Effector memory CD4-positive, alpha-beta T cell (primary cell): ENCODE measurements around the gene CDH22.

ENCODE experiments used
- DNase-seq, 3 donors: peaks; one replicate each; pipeline ENCODE4 v3.0.0-alpha.2; 2020
- H3K27ac ChIP-seq: 2 replicates; pipeline ENCODE4 v1.7.0; 2013; ENCODE audit warnings: mild to moderate bottlenecking, low read length, moderate library complexity; ENCODE audit not compliant: insufficient read depth, poor library complexity, severe bottlenecking
- H3K27me3 ChIP-seq: replicated peaks from 2 replicates; pipeline ENCODE4 v1.7.0; 2013; ENCODE audit warnings: mild to moderate bottlenecking, low read length; ENCODE audit not compliant: insufficient read depth, control insufficient read depth, poor library complexity, severe bottlenecking
- H3K36me3 ChIP-seq: 2 replicates; pipeline ENCODE4 v1.7.0; 2013; ENCODE audit warnings: mild to moderate bottlenecking, low read length, moderate library complexity; ENCODE audit not compliant: control insufficient read depth, insufficient read depth
- H3K4me1 ChIP-seq: 2 replicates; pipeline ENCODE4 v1.7.0; 2013; ENCODE audit warnings: low read length, mild to moderate bottlenecking; ENCODE audit not compliant: control insufficient read depth, insufficient read depth, poor library complexity, severe bottlenecking
- H3K4me3 ChIP-seq: 2 replicates; pipeline ENCODE4 v1.7.0; 2013; ENCODE audit warnings: low read length, low read depth, mild to moderate bottlenecking; ENCODE audit not compliant: insufficient read depth, poor library complexity, severe bottlenecking
- H3K9me3 ChIP-seq: 2 replicates; pipeline ENCODE4 v1.7.0; 2013; ENCODE audit warnings: mild to moderate bottlenecking, low read length, moderate library complexity; ENCODE audit not compliant: control insufficient read depth

CDH22 gene

DNA sequence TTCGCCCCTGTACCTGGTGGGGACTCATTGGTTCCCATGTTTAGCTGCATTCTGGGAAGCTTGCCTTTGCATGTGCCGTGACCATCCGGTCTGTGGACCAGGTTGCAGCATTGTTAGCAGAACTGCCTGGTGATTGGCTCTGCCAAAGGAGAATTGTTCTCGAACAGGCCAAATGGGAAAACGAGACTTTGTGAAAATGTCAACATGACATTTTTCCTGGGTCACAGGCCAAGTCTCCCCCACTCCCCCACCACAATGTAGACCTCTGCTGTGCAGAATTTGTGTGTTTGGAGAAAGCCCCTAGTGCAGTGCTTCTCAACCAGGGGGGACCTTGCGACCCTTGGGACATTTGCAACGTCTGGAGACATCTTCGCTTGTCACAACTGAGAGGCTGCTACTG is 23.2 kb downstream of the CDH22 start:
- Histone ChIP-seq H3K4me1 (no peaks in the 10 kb centered on the region), H3K27me3 (no peaks in the 10 kb centered on the region), H3K36me3 (no peaks in the 10 kb centered on the region), H3K9me3 (no peaks in the 10 kb centered on the region), H3K27ac (no peak overlapping the region), H3K4me3 (no peak overlapping the region)
- no peak for DNase-seq

DNA sequence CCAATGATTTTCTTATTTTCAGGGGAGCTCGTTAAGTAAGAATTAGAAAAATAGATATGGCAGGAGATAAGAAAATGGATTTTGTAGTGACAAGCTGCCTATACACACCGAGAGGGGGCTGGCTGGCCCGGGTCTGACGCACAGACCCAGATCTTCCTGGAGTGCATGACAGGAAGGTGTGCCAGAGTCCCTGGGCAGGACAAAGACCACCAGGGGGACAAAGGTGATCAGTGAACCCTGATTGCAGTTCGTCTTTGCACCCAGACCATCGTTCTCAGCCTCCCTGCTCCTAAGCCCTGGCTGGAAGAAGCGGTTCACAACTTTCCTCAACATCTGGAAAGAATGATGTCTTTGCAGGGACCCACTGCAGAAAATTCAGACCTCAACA is 24.3 kb downstream of the CDH22 start:
- H3K4me3 ChIP-seq, result no peak overlapping the region
- H3K36me3 ChIP-seq, result no peaks in the 10 kb centered on the region
- H3K4me1 ChIP-seq, result no peaks in the 10 kb centered on the region
- no peaks in the 10 kb centered on the region for H3K27me3 ChIP-seq
- H3K9me3 ChIP-seq, result no peaks in the 10 kb centered on the region
- no peak for DNase-seq
- H3K27ac ChIP-seq, result no peak overlapping the region

DNA sequence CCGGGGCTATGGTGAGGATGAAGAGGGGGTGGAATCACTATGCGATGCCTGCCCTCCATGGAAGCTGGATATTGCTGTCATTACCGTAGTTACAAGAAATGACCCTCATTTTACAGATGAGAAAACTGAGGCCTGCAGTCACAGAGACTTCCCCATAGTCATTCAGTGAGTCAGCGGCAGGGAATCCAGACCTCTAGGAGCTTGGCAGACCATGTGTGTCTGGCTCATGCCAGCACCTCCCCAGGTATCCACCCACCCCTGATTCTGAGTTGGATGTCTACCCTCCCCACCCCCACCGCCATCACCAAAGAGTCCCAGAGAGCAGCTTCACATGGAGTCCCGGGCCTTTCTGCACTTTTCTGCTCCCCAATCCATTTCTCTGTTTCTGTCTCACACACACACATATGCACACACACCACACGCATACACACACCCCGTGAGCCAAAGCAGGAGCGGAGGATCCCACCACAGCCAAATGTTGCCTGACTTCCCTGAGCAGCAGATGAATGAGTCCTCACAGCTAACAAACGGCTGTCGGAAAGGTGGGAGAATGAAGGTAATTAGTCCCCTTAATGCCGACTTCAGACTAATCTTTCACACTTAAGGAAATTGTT is 24.8 kb downstream of the CDH22 start:
- no peaks in the 10 kb centered on the region for H3K27me3 ChIP-seq
- H3K4me3 ChIP-seq, result no peak overlapping the region
- no peak for DNase-seq
- H3K36me3 ChIP-seq, result no peaks in the 10 kb centered on the region
- no peaks in the 10 kb centered on the region for H3K4me1 ChIP-seq
- no peaks in the 10 kb centered on the region for H3K9me3 ChIP-seq
- H3K27ac ChIP-seq, result no peak overlapping the region

DNA sequence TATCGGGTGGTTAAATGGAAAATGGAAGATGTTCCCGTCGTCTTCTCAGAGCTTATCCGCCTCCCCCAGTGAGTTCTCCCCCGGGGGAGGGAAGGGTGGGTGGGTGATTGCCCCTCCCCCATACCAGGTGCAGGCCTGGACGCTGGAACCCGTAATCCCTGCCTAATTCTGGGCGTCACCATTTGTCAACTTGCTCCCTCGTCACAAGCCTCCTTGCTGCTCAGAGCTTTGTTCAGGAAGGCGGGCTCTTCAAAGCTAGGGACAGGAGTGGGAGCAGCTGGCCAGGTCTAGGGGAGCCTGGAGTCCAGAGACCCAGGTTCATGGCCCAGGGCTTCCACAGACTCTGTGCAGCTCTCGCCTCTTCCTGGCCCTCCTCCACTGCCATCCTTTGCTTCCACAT is 25.6 kb downstream of the CDH22 start:
- H3K36me3 ChIP-seq, result no peaks in the 10 kb centered on the region
- no peak overlapping the region for H3K4me3 ChIP-seq
- no peaks in the 10 kb centered on the region for H3K4me1 ChIP-seq
- no peaks in the 10 kb centered on the region for H3K27me3 ChIP-seq
- DNase-seq, result no peak
- H3K27ac ChIP-seq, result no peak overlapping the region
- no peaks in the 10 kb centered on the region for H3K9me3 ChIP-seq

DNA sequence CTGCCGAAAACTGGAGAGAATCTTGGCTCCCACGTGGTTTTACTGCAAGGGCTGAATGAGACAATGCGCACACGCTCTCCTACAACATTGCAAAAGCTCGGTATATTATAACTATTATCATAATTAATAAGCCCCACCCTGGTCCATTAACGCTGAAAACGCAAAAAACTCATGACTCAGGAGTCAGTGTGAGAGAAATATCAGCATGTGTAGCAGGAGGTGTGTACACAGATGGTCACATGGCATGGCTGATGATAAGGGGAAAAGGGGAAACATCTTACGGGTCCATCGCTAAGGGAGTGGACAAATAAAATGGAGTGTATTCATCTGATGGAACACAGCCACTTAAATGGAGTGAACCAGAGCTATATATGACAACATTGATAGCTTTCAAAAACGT is 29.2 kb downstream of the CDH22 start:
- H3K4me3 ChIP-seq, result no peak overlapping the region
- H3K27ac ChIP-seq, result no peak overlapping the region
- peaks cover 4% of the 10 kb centered on the region for H3K27me3 ChIP-seq
- no peaks in the 10 kb centered on the region for H3K9me3 ChIP-seq
- H3K36me3 ChIP-seq, result no peaks in the 10 kb centered on the region
- no peak for DNase-seq
- no peaks in the 10 kb centered on the region for H3K4me1 ChIP-seq

DNA sequence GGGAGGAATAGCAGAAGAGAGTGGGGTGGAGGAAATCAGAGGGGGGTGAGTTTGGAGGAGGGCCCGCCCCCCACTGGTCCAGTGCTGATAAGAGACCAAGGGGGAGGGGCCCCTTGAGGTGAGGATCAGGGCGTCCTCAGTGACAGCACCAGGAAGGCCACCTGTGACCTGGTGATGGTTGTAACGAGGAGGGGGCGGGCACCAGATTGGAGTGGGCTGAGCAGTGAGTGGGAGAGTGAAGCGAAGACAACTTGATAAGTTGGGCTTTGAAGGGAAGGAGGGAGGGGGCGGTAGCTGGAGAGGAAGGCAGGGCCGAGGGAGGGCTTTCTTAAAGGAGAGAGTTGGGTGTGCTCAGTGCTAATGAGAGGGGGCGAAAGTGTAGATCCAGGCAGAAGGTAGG is 30.7 kb downstream of the CDH22 start:
- Histone ChIP-seq H3K4me3 (no peak overlapping the region), H3K27ac (no peak overlapping the region), H3K9me3 (peaks cover 3% of the 10 kb centered on the region), H3K4me1 (no peaks in the 10 kb centered on the region), H3K27me3 (peaks cover 4% of the 10 kb centered on the region), H3K36me3 (no peaks in the 10 kb centered on the region)
- no peak for DNase-seq

DNA sequence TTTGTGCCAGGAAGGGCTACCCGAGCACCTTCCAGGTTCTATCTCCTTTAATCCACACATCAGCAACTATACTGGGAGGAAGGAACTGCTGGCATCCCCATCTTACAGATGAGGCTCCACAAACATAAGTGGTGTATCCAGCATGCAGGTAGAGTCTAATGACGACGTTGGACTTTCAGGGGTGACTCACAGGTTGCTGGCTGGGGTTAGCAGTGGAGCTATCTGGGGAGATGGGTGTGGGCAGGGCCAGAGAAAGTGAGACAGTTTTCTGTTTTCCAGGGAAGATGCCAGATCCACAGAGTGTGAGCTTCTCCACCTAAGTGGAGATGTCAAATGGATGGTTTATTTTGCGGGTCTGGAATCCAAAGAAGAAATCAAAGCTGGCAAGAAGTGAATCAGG is 31.8 kb downstream of the CDH22 start:
- no peak overlapping the region for H3K4me3 ChIP-seq
- peaks cover 4% of the 10 kb centered on the region for H3K27me3 ChIP-seq
- no peaks in the 10 kb centered on the region for H3K36me3 ChIP-seq
- H3K4me1 ChIP-seq, result no peaks in the 10 kb centered on the region
- H3K9me3 ChIP-seq, result peaks cover 3% of the 10 kb centered on the region
- no peak for DNase-seq
- no peak overlapping the region for H3K27ac ChIP-seq

DNA sequence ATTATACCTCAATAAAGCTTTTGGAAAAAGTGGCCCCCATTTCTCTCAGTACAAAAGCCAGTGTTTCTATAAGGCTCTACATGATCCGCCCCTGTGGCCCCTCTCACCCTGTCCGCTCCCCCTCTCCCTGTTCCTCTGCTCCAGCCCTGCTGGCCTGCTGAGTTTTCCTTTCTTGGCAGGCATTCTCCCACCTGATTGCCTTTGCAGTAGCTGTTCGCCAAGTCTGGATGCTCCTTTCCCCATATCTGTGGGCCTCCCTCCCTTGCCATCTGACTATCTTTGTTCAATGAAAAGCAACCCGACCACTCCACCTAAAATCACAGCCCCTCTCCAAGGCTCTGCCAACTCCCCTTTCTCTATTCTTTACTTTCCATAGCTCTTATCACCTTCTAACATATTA is 33.2 kb downstream of the CDH22 start:
- Histone ChIP-seq H3K27ac (no peak overlapping the region), H3K4me3 (no peak overlapping the region), H3K4me1 (no peaks in the 10 kb centered on the region), H3K9me3 (peaks cover 3% of the 10 kb centered on the region), H3K36me3 (no peaks in the 10 kb centered on the region), H3K27me3 (peaks cover 4% of the 10 kb centered on the region)
- no peak for DNase-seq

DNA sequence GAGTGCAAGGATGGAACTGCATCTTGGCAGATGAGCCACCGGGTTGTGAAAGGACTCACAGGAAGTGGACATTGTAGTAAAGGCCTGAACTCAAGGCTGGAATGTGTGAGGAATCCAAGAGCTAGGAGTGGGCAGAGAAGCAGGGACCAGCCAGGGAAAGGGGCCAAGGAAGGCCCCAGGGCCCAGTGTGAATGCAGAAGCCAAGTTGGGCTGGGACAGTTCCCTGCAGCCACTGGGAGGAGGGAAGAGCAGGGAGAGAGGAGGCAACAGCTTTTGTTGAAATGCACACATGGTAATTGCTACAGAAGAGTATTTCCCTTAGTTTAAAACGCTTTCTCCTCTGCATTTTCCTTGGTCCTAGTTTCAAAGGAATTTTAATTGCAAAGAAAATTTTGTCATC is 34.6 kb downstream of the CDH22 start:
- peaks cover 4% of the 10 kb centered on the region for H3K27me3 ChIP-seq

DNA sequence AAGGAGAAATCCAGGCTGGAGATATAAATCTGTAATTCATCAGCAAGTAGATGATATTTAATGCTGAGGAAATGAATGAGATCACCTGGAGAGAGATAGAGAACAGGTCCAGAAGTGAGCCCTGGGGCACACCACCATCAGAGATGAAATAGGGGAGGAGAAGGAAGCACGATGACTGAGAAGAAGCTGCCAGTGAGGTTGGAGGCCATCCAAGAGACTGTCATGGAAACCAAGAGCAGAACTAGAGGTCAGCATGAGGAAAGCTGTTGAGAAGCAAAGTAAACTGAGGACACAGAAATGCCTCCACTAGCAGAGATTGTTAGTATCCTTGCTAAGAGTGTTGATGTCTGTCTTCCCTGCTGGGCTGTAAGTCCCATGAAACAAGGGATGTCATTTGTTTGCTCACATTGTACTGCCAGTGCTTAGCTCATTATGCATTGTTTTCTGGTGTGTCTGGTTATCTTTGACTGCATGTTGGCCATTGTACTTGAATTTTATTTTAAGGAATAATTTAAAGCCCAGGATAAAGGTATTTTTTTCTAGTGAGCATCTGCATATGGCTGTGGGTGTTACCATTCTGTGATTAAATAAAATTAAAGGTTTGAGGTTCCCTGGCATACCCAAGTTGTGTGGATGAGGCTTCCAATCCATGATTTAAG is 35.8 kb downstream of the CDH22 start:
- Histone ChIP-seq H3K9me3 (peaks cover 3% of the 10 kb centered on the region), H3K4me1 (no peaks in the 10 kb centered on the region), H3K27ac (no peak overlapping the region), H3K4me3 (no peak overlapping the region), H3K36me3 (no peaks in the 10 kb centered on the region), H3K27me3 (peaks cover 4% of the 10 kb centered on the region)
- no peak for DNase-seq

More for the DNA sequence above, 34.6 kb downstream of the CDH22 start:
- Histone ChIP-seq H3K4me3 (no peak overlapping the region), H3K27ac (no peak overlapping the region), H3K36me3 (no peaks in the 10 kb centered on the region), H3K9me3 (peaks cover 3% of the 10 kb centered on the region), H3K4me1 (no peaks in the 10 kb centered on the region)
- no peak for DNase-seq
